ENCODE results near the gene ZNF639. TPM values are rescaled to one million over a fixed set of nuclear protein-coding genes. Genes with fewer than 3 reads are reported as not detected.

Gene ZNF639
- total RNA-seq, 1 donor from 2014 or later, result 44.6 TPM

GRCh38 chr3:179318876-179319275 lies 4.0 kb upstream of the ZNF639 start:
- no peak for TF ChIP-seq CTCF (conservative IDR thresholded peaks at IDR 0.05)
- Mint-ChIP-seq H3K4me1 (peaks cover 12% of the 10 kb centered on the region), H3K4me3 (no peak overlapping the region), H3K36me3 (ENCODE audit: low read depth) (no peaks in the 10 kb centered on the region), H3K9me3 (no peaks in the 10 kb centered on the region), H3K27ac (ENCODE audit: unreplicated experiment) (no peak overlapping the region), H3K27me3 (ENCODE audit: low read depth) (peaks cover 4% of the 10 kb centered on the region)
- no peak for DNase-seq (ENCODE audit: low read depth, low spot score)

GRCh38 chr3:179321668-179322285 lies 1.1 kb upstream of the ZNF639 start:
- H3K9me3 Mint-ChIP-seq, result no peaks in the 10 kb centered on the region
- peak; percentile 16 for DNase-seq (ENCODE audit: low read depth, low spot score)
- TF ChIP-seq CTCF (conservative IDR thresholded peaks at IDR 0.05), result peak; percentile 59
- peaks cover 28% of the 10 kb centered on the region for H3K4me1 Mint-ChIP-seq
- no peaks in the 10 kb centered on the region for H3K27me3 Mint-ChIP-seq (ENCODE audit: low read depth)
- no peak overlapping the region for H3K27ac Mint-ChIP-seq (ENCODE audit: unreplicated experiment)
- H3K4me3 Mint-ChIP-seq, result peak overlapping the region; percentile 80
- no peaks in the 10 kb centered on the region for H3K36me3 Mint-ChIP-seq (ENCODE audit: low read depth)

GRCh38 chr3:179323197-179324110 lies 623 bp downstream of the ZNF639 start:
- peak overlapping the region; percentile 94 for H3K4me3 Mint-ChIP-seq
- no peaks in the 10 kb centered on the region for H3K36me3 Mint-ChIP-seq (ENCODE audit: low read depth)
- TF ChIP-seq CTCF (conservative IDR thresholded peaks at IDR 0.05), result no peak
- H3K9me3 Mint-ChIP-seq, result no peaks in the 10 kb centered on the region
- peaks cover 28% of the 10 kb centered on the region for H3K4me1 Mint-ChIP-seq
- H3K27ac Mint-ChIP-seq (ENCODE audit: unreplicated experiment), result peak overlapping the region; percentile 78
- peak; percentile 55 for DNase-seq (ENCODE audit: low read depth, low spot score)
- no peaks in the 10 kb centered on the region for H3K27me3 Mint-ChIP-seq (ENCODE audit: low read depth)

- TF ChIP-seq CTCF (conservative IDR thresholded peaks at IDR 0.05), result no peak
- DNase-seq (ENCODE audit: low read depth, low spot score), result no peak
- Mint-ChIP-seq H3K27me3 (ENCODE audit: low read depth) (no peaks in the 10 kb centered on the region), H3K4me1 (peaks cover 28% of the 10 kb centered on the region), H3K4me3 (peak overlapping the region; percentile 94), H3K9me3 (no peaks in the 10 kb centered on the region), H3K36me3 (ENCODE audit: low read depth) (no peaks in the 10 kb centered on the region), H3K27ac (ENCODE audit: unreplicated experiment) (peak overlapping the region; percentile 69)
These were observed 1.5 kb downstream of the ZNF639 start for GRCh38 chr3:179324270-179324754.

GRCh38 chr3:179330438-179330837 lies 7.6 kb downstream of the ZNF639 start:
- H3K4me3 Mint-ChIP-seq, result no peak overlapping the region
- peaks cover under 1% of the 10 kb centered on the region for H3K4me1 Mint-ChIP-seq
- H3K9me3 Mint-ChIP-seq, result no peaks in the 10 kb centered on the region
- no peak for TF ChIP-seq CTCF (conservative IDR thresholded peaks at IDR 0.05)
- no peaks in the 10 kb centered on the region for H3K27me3 Mint-ChIP-seq (ENCODE audit: low read depth)
- no peak overlapping the region for H3K27ac Mint-ChIP-seq (ENCODE audit: unreplicated experiment)
- peaks cover 14% of the 10 kb centered on the region for H3K36me3 Mint-ChIP-seq (ENCODE audit: low read depth)
- no peak for DNase-seq (ENCODE audit: low read depth, low spot score)

Data from neural crest cell (in vitro differentiated cells).